GM12878 (cell line): ENCODE data around the gene TMEM45B. TPM values are rescaled to one million over a fixed set of nuclear protein-coding genes. Genes with fewer than 3 reads are reported as not detected.

Experiments used
- ATAC-seq: fragments of 200-7000 bp; cut with Tn5 transposase; 3 replicates; pipeline ENCODE4 v1.9.1; 2020; ENCODE audit warnings: mild to moderate bottlenecking, moderate library complexity
- BruUV-seq: library from RNA; stranded (reverse); fragments of 400-500 nt; replicated peaks from 2 replicates; lab custom pipeline; 2021; lab: Mats Ljungman, UMichigan
- CTCF ChIA-PET: fragments of 300-600 bp; sonication (Branson Sonifier 250); formaldehyde crosslinking; extraction: SDS; loops from one replicate; lab custom pipeline; 2021; ENCODE audit warnings: inconsistent platforms; lab: Yijun Ruan, JAX
- POLR2A ChIA-PET: fragments of 350-600 bp; formaldehyde crosslinking; extraction: SDS; loops from one replicate; lab custom pipeline; 2021; ENCODE audit warnings: inconsistent platforms; lab: Charles Lee
- RAD21 ChIA-PET: fragments of 300-600 bp; sonication (Branson Sonifier 250); formaldehyde crosslinking; loops from one replicate; lab custom pipeline; 2023; ENCODE audit warnings: antibody characterized with exemption; ENCODE audit not compliant: unreplicated experiment; lab: Charles Lee
- SMC1A ChIA-PET: fragments of 300-600 bp; sonication (Branson Sonifier 250); formaldehyde crosslinking; loops from one replicate; lab custom pipeline; 2023; ENCODE audit not compliant: unreplicated experiment, uncharacterized antibody; lab: Charles Lee
- DNase-seq: peaks from one replicate; pipeline ENCODE4 v3.0.0-alpha.2; 2011; ENCODE audit warnings: low read depth, low spot score
- FAIRE-seq: peaks from 3 replicates; lab custom pipeline; 2011; peaks lifted over from hg19 to GRCh38; lab: Jason Lieb, UNC
- H2AFZ ChIP-seq: 2 replicates; pipeline ENCODE4 v1.6.0; 2011; ENCODE audit warnings: low read depth, low read length, control low read depth; ENCODE audit not compliant: control insufficient read depth
- H3K27ac ChIP-seq: 2 replicates; pipeline ENCODE4 v1.5.1; 2011; ENCODE audit warnings: control low read depth; ENCODE audit not compliant: control insufficient read depth, insufficient read depth
- H3K27me3 ChIP-seq, 2 experiments: replicated peaks in 1 of 2; 2 replicates each; pipeline versions ENCODE4 v1.6.0 to v1.6.1; 2011; ENCODE audit warnings: low read length in 1 of 2; ENCODE audit not compliant: control insufficient read depth in 2 of 2, insufficient read depth in 2 of 2
- H3K36me3 ChIP-seq, 2 experiments: 2 replicates each; pipeline ENCODE4 v1.5.1; 2011; ENCODE audit warnings: low read length in 1 of 2; ENCODE audit not compliant: control insufficient read depth in 2 of 2, insufficient read depth in 2 of 2
- H3K4me1 ChIP-seq: 2 replicates; pipeline ENCODE4 v1.6.1; 2011; ENCODE audit warnings: mild to moderate bottlenecking, low read length, moderate library complexity, mixed read lengths; ENCODE audit not compliant: control insufficient read depth, insufficient read depth
- H3K4me2 ChIP-seq: 2 replicates; pipeline ENCODE4 v1.6.0; 2011; ENCODE audit warnings: control low read depth; ENCODE audit not compliant: control insufficient read depth, insufficient read depth
- H3K4me3 ChIP-seq: fragments of 200-600 bp; sonication (generic); 2 replicates; pipeline ENCODE4 v1.5.1; 2016
- H3K79me2 ChIP-seq: 2 replicates; pipeline ENCODE4 v1.6.0; 2011; ENCODE audit warnings: low read length; ENCODE audit not compliant: control insufficient read depth, insufficient read depth
- H3K9ac ChIP-seq: 2 replicates; pipeline ENCODE4 v1.8.0; 2011; ENCODE audit warnings: low read length, control low read depth, mixed read lengths; ENCODE audit not compliant: control insufficient read depth, insufficient read depth
- H3K9me3 ChIP-seq: replicated peaks from 3 replicates; pipeline ENCODE4 v1.5.1; 2011; ENCODE audit warnings: mild to moderate bottlenecking, low read length; ENCODE audit not compliant: control insufficient read depth, insufficient read depth
- H4K20me1 ChIP-seq: 2 replicates; pipeline ENCODE4 v1.6.0; 2011; ENCODE audit not compliant: control insufficient read depth, insufficient read depth
- CREM ChIP-seq: IDR thresholded peaks from 2 replicates; pipeline ENCODE4 v1.6.1; 2014; ENCODE audit warnings: antibody characterized with exemption, low read depth
- EP300 ChIP-seq, 2 experiments: fragments of 150-350 bp in 1 of 2; IDR thresholded peaks; 2 replicates each; pipeline ENCODE4 v1.6.1; 2011 to 2012; ENCODE audit warnings: low read depth in 2 of 2, low read length in 2 of 2, borderline replicate concordance in 1 of 2, improper control_type of control experiment in 1 of 2, inconsistent platforms in 1 of 2; ENCODE audit not compliant: control insufficient read depth in 1 of 2
- ESRRA ChIP-seq: IDR thresholded peaks from 2 replicates; pipeline ENCODE4 v1.6.1; 2012; ENCODE audit warnings: mild to moderate bottlenecking, low read length, improper control_type of control experiment
- HCFC1 ChIP-seq: fragments of 150-350 bp; IDR thresholded peaks from 2 replicates; pipeline ENCODE4 v1.6.1; 2014; ENCODE audit warnings: low read length
- NR2C1 ChIP-seq: fragments of 450-650 bp; IDR thresholded peaks from 2 replicates; pipeline ENCODE4 v1.6.1; 2017; ENCODE audit warnings: antibody characterized with exemption, mild to moderate bottlenecking, moderate library complexity
- SMAD5 ChIP-seq: IDR thresholded peaks from 2 replicates; pipeline ENCODE4 v1.6.1; 2016; ENCODE audit warnings: antibody characterized with exemption, low read depth
- SREBF2 ChIP-seq: IDR thresholded peaks from 2 replicates; pipeline ENCODE4 v1.6.1; 2012; ENCODE audit warnings: mild to moderate bottlenecking, low read length
- WGBS: methylation state at CpG from one replicate; pipeline ENCODE4 v1.1.6; 2016; ENCODE audit warnings: low lambda C conversion rate; ENCODE audit not compliant: insufficient replicate concordance, insufficient coverage; ENCODE audit errors: missing lambda C conversion rate; 5-methylcytosine and 5-hydroxymethylcytosine counted together
- in situ Hi-C: fragments of 300-500 bp; cut with MboI; formaldehyde crosslinking; loops from 9 replicates; pipeline ENCODE4 v1.14.3; 2018; ENCODE audit warnings: mixed read lengths
- intact Hi-C: fragments of 100-400 bp; cut with micrococcal nuclease; formaldehyde crosslinking; loops from one replicate; pipeline ENCODE4 v1.14.2; 2022; ENCODE audit not compliant: unreplicated experiment
- polyA plus RNA-seq, 11 experiments: library from polyadenylated mRNA; depleted of rRNA in 4 of 11; unstranded in 6 of 11; stranded (reverse) in 5 of 11; fragments of >200 nt; fragmentation: Nextera tagmentation in 4 of 11; fragmentation: Illumina TruSeq in 1 of 11; extraction: Ambion mirVana in 4 of 11; extraction: Trizol in 1 of 11; gene quantifications; 1 replicate in 1 of 11; 2 replicates in 10 of 11; pipeline versions ENCODE4 v1.2.1 to v1.2.3, GENCODE V29; 2011 to 2016; ENCODE audit warnings: inconsistent platforms in 2 of 11, missing spikeins in 2 of 11, low read depth in 1 of 11
- total RNA-seq, 4 experiments: library from RNA; depleted of rRNA in 3 of 4; stranded (reverse); fragments of >200 nt in 3 of 4; fragmentation: Illumina TruSeq in 1 of 4; extraction: Trizol in 1 of 4; gene quantifications; 2 replicates each; pipeline versions ENCODE4 v1.2.1 to v1.2.3, GENCODE V29; 2013 to 2021
- TF ChIP-seq, protein P1 (sequence below): fragments of 450-650 bp; conservative IDR thresholded peaks from 2 replicates; pipeline ENCODE4 v1.6.1; 2017; ENCODE audit warnings: mild to moderate bottlenecking, moderate library complexity
- TF ChIP-seq, protein P2 (sequence below): fragments of 450-650 bp; IDR thresholded peaks from 2 replicates; pipeline ENCODE4 v1.6.1; 2018; ENCODE audit warnings: mild to moderate bottlenecking, low read depth, moderate library complexity; ENCODE audit not compliant: partially characterized antibody
- TF ChIP-seq, protein P3 (sequence below): IDR thresholded peaks from 2 replicates; pipeline ENCODE4 v1.6.1; 2012; ENCODE audit warnings: low read depth, low read length, improper control_type of control experiment

Gene TMEM45B
- total and polyA plus RNA-seq, 10 of the 15 experiments (the other 5 are each of a cell fraction or from before 2014, with no cell fraction given): 0.05 to 0.13 TPM; not detected in 8

- intact Hi-C loops: no loop called here
- no peaks in the 10 kb centered on the region for H4K20me1 ChIP-seq
- no peak for FAIRE-seq
- H2AFZ ChIP-seq: no peak overlapping the region
- no peaks in the 10 kb centered on the region for H3K9me3 ChIP-seq
- ChIA-PET SMC1A (interaction anchor here (0.6 kb wide), 1 partner anchor 14 kb away, joined by 3 read pairs; no protein-coding TSS in a partner anchor), POLR2A (no interaction called here), CTCF (no interaction called here), RAD21 (no interaction called here)
- in situ Hi-C loops: no loop called here
- 63% methylated on average over 12 of the region's 12 CpGs for WGBS
- no peaks in the 10 kb centered on the region for H3K4me1 ChIP-seq
- H3K4me3 ChIP-seq: no peak overlapping the region
- no peaks in the 10 kb centered on the region for H3K27me3 ChIP-seq
- no peaks in the 10 kb centered on the region for H3K36me3 ChIP-seq
- BruUV-seq: no TSS peak
- no peak for DNase-seq
- TF ChIP-seq EP300 (IDR thresholded peaks at IDR 0.05; ENCODE audit: borderline replicate concordance in 1 of 2, control insufficient read depth in 1 of 2, low read depth in 2 of 2, low read length in 2 of 2) (no peak), CREM (no peak), SMAD5 (no peak), SREBF2 (no peak), HCFC1 (no peak), ESRRA (no peak), NR2C1 (no peak)
- TF ChIP-seq, protein P1, sequence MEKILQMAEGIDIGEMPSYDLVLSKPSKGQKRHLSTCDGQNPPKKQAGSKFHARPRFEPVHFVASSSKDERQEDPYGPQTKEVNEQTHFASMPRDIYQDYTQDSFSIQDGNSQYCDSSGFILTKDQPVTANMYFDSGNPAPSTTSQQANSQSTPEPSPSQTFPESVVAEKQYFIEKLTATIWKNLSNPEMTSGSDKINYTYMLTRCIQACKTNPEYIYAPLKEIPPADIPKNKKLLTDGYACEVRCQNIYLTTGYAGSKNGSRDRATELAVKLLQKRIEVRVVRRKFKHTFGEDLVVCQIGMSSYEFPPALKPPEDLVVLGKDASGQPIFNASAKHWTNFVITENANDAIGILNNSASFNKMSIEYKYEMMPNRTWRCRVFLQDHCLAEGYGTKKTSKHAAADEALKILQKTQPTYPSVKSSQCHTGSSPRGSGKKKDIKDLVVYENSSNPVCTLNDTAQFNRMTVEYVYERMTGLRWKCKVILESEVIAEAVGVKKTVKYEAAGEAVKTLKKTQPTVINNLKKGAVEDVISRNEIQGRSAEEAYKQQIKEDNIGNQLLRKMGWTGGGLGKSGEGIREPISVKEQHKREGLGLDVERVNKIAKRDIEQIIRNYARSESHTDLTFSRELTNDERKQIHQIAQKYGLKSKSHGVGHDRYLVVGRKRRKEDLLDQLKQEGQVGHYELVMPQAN: no peak
- TF ChIP-seq, protein P2, sequence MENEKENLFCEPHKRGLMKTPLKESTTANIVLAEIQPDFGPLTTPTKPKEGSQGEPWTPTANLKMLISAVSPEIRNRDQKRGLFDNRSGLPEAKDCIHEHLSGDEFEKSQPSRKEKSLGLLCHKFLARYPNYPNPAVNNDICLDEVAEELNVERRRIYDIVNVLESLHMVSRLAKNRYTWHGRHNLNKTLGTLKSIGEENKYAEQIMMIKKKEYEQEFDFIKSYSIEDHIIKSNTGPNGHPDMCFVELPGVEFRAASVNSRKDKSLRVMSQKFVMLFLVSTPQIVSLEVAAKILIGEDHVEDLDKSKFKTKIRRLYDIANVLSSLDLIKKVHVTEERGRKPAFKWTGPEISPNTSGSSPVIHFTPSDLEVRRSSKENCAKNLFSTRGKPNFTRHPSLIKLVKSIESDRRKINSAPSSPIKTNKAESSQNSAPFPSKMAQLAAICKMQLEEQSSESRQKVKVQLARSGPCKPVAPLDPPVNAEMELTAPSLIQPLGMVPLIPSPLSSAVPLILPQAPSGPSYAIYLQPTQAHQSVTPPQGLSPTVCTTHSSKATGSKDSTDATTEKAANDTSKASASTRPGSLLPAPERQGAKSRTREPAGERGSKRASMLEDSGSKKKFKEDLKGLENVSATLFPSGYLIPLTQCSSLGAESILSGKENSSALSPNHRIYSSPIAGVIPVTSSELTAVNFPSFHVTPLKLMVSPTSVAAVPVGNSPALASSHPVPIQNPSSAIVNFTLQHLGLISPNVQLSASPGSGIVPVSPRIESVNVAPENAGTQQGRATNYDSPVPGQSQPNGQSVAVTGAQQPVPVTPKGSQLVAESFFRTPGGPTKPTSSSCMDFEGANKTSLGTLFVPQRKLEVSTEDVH: no peak
- TF ChIP-seq, protein P3, sequence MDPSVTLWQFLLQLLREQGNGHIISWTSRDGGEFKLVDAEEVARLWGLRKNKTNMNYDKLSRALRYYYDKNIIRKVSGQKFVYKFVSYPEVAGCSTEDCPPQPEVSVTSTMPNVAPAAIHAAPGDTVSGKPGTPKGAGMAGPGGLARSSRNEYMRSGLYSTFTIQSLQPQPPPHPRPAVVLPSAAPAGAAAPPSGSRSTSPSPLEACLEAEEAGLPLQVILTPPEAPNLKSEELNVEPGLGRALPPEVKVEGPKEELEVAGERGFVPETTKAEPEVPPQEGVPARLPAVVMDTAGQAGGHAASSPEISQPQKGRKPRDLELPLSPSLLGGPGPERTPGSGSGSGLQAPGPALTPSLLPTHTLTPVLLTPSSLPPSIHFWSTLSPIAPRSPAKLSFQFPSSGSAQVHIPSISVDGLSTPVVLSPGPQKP: no peak
- no peak for ATAC-seq
- no peaks in the 10 kb centered on the region for H3K79me2 ChIP-seq
- no peak overlapping the region for H3K27ac ChIP-seq
- no peak overlapping the region for H3K4me2 ChIP-seq
- no peak overlapping the region for H3K9ac ChIP-seq
These were observed 2.3 kb upstream of the TMEM45B start for GRCh38 chr11:129813231-129813791.
